AG20443 (cell line): ENCODE measurements around the gene TRAF5.
A peak's percentile ranks its signal among the peaks of the same experiment; 100 is the strongest.
"Not testable (repeated sequence)": the region's sequence is repeated elsewhere in the genome, so short reads cannot be mapped to it uniquely, and the experiment has no call there.

Source experiments
- DNase-seq: peaks from one replicate; pipeline ENCODE4 v3.0.0; 2012; ENCODE audit warnings: low spot score, mixed read lengths

Gene TRAF5

DNA sequence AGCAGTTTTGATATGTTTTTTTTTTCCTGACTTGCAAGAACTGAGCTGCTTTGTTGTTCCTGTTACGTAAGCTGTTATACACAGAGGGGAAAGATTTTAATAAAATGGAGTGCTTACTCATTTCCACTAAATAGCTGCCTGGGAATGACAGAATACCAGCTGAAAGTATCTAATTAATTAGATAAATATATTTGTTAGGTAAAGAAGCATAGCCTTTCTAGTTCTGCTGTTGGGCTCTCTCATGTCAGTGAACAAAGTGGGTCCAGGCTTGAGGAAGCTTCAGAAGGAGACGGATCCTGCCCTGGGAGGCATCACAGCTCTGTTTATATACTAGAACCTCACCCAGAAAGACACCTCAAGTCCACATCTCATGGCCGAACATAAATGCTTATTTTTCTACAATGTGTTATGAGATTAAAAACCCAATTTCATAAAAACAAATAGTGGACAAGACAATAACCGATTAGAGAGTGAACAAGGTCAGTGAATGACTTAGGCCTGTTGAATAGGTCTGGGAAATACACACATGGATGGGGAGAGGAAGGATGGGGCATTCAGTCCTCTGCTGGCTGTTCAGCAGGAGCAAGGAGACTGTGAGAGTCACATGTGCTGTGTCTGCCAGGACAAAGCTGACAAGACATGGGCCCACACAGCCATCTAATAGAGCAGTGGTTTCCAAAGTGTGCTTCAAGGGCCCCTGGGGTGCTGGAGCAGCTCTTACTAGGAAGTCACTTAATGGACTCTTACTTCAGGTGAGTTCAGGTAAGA is 20.6 kb downstream of the TRAF5 start:
- no peak for DNase-seq

DNA sequence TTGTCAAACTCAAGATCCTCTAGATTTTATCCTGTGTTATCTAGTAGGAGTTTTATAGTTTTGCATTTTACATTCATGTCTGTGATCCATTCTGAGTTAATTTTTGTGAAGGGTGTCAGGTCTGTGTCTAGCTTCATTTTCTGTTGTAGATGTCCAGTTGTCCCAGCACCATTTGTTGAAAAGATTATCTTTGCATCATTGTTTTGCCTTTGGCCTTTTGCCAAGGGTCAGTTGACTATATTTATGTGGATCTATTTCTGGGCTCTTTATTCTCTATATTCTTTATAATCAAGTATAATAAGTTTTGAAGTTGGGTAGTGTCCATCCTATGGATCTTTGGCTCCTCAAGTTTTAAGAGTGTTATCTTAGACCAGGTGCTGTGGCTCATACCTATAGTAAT is 21.9 kb downstream of the TRAF5 start:
- DNase-seq: no peak

DNA sequence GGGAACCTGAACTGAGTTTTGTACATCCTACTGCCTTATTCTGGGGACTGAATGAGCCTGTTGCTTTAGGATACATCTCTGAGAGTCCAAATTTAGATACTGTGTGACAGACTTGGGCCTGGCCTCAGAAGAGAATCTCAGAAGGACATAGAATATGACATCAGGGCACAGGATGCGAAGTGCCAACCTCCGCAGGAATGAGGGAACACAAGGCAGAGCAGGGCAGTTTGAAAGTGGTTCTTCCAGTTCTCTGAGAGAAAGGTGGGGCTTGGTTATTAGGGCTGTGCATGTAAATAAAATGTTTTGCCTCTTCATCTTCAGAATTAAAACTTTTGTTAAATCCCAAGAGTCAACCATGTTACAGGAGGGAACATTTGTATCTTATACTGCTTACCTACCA is 23.1 kb downstream of the TRAF5 start:
- DNase-seq: no peak

DNA sequence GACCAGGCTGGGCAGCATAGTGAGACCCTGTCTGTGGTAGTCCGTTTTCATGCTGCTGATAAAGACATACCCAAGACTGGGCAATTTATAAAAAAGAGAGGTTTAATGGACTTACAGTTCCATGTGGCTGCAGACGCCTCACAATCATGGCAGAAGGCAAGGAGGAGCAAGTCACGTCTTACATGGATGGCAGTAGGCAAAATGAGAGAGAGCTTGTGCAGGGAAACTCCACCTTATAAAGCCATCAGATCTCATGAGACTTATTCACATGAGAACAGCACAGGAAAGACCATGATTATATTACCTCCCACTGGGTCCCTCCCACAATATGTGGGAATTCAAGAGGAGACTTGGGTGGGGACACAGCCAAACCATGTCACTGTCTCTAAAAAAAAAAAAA is 25.4 kb downstream of the TRAF5 start:
- not testable (repeated sequence) for DNase-seq

DNA sequence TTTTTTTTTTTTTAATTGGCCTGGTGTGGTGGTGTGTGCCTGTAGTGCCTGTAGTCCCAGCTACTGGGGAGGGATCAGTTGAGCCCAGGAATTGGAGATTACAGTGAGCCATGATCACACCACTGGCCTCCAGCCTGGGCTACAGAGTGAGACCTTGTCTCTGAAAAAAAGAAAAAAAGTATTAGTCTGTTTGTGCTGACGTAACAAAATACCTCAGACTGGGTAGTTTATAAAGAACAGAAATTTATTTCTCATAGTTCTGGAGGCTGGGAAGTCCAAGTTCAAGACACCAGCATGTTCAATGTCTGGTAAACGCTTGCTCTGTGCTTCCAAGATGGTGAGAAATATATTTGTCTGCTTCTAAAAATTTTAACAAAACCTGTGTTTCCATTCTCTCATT is 25.8 kb downstream of the TRAF5 start:
- no peak for DNase-seq

DNA sequence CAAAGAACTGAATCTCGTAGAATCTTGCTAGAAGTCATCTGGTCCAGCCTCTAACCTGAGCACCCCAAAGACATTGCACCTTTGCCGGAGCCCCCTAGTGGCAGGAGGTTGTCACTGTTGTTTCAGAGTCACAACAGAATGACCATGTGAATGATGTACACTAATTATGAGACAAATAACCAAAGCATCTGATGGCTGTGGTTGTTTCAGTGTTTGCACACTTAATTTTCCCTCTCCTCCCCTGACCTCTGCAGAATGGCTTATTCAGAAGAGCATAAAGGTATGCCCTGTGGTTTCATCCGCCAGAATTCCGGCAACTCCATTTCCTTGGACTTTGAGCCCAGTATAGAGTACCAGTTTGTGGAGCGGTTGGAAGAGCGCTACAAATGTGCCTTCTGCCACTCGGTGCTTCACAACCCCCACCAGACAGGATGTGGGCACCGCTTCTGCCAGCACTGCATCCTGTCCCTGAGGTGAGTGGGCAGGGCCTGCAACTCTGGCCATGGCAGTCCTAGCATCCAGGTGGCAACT is 26.4 kb downstream of the TRAF5 start:
- no peak for DNase-seq

DNA sequence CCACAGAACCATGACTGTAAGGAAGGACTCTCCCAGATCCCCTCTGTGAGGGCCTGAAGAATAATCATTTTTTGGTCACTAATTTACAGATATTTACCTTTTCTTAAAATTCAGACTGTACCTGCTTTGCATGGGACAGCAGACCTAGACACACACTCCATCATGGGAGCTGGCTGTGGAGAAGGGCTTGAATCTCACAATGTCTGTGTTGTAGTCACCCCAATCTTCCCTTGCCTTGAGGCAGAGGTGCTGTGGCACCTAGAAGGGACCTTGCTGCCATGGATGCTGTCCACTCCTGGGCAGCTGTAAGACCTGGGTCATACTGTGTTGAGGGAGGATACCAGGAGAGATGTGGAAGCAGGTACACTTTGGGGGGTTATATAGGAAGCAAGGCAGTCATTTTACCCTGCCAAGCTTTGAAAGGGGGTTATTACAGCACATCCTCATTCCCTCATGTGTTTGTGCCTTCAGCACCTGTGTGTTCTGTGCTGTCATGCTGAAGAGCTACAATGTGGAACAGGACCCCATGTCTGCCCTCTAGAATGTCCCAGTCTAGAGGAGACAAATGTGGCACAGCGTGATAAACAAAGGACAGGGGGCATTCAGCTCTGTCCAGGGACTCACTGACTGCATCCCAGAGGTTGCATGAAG is 27.1 kb downstream of the TRAF5 start:
- no peak for DNase-seq

DNA sequence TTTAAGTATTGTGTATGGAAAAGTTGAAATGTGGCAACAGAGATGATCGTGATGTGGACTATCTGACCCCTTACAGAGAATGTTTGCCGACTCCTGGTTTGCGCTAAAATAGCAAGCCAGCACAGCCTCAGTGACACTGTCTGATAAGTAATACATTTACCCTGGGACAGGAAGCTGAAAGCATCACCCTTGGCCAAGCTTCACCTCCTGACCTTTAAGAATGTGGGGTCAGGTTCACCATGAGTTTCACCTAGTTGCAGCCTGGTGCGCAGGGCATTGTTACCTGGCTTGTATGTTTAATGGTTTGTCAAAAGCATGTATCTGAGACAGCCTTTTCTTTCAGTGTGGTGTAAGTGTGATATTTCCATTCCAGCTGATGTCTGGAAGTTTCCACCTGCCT is 29.2 kb downstream of the TRAF5 start:
- DNase-seq: no peak

DNA sequence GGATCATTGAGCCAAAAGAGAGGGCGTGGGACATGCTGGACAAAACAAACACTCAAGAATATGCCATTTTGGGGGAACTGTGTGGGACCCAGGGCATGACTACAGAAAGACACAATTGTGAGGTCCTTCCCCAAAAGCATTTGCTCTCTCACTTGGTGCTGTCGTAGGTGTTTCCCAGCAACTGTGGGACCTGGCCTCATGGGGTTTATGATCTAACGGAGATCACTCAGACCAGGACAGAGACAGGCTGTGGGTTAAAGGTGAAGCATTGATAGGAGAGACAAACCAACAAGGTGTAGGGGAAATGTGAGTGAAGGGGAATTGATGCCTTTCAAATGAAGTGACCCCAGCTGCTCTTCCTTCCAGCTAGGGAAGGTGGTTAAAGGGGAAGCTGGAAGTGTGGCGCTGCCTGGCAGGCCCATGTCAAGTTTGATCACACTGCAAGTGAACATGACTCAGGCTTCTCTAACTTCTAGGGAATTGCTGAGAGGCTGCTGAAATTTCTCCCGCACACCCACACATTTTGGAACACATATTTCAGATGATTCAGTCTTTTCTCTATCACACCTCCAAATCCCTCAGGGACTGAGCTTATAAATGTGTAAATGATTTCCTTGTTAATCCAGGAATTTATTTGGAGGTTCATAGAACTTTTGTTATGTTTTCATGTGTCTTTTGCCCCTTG is 30.2 kb downstream of the TRAF5 start:
- DNase-seq: peak; percentile 76

DNA sequence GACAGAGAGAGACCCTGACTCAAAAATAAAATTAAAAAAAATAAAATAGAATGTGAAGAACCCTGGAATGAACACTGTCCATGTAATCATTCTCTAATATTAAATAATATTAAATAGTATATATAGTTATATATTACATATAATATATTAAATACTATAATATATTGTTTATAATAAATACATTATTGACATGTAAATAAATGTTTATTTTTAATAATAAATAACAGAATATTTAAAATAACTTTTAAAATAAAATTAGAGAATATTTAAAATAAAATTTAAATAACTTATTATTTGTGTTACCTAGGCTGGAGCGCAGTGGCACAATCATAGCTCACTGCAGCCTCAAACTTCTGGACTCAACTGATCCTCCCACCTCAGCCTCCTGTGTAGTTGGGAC is 32.1 kb downstream of the TRAF5 start:
- DNase-seq: no peak

DNA sequence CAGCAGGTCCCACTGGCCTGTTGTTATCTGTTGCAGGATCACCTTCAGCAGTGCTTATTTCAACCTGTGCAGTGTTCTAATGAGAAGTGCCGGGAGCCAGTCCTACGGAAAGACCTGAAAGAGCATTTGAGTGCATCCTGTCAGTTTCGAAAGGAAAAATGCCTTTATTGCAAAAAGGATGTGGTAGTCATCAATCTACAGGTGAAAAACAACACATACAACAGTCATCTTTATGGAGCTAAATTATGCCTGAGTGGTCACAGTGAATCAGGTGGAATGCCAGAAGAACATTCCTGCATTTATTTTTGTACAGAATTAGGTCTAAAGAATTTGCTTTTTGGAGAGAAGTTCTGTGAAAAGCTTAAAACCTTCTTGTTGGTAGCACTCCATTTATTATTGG is 33.2 kb downstream of the TRAF5 start:
- DNase-seq: no peak

DNA sequence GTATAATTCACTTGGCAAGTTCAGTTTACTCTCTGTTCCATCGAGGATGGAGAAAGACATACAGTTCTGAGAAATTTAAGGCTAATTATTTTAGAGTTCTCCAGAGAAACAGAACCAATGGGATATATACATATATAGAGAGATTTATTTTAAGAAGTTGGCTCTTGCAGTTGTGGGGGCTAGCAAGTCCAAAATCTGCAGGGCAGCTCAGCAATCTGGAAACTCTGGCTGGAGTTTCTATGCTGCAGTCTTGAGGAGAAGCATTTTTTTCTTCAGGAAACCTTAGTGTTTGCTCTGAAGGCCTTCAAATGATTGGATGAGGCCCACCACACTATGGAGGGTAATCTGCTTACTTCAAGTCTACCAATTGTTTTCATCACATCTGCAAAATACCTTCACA is 34.6 kb downstream of the TRAF5 start:
- no peak for DNase-seq

DNA sequence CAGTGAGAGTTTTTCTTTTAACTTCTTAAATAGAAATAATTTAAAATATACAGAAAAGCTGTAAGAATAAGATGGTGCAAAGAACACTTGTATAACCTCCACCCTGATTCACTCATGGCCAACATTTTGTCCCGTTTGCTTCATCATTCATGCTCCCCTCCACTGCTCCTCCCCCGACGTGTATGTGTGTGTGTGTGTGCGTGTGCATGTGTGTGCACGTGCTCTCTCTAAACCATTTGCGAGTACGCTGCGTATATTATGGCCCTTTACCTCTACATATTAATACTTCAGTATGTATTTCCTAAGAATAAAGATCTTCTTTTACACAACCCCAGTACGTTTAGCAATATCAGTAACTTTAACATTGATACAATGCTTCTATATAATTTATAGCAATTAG is 43.0 kb downstream of the TRAF5 start:
- no peak for DNase-seq

DNA sequence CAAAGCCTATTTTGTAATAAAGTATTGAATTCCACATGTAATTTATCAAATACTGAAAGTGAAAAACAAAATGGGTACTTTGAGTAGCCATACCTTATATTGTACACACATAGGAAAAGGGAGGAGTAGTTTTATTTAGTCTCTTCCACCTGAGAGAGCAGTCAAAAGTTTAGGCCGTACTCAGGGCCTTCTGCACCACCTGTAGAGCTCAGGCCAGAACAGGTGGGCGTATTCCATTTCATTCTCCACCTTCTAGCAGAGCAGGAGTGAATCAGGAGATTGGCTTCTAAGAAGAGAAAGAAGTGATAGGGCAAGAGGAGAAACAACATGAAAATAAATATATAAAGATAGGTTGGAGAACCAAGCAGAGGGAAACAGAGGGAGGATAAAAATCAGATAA is 44.0 kb downstream of the TRAF5 start:
- no peak for DNase-seq

DNA sequence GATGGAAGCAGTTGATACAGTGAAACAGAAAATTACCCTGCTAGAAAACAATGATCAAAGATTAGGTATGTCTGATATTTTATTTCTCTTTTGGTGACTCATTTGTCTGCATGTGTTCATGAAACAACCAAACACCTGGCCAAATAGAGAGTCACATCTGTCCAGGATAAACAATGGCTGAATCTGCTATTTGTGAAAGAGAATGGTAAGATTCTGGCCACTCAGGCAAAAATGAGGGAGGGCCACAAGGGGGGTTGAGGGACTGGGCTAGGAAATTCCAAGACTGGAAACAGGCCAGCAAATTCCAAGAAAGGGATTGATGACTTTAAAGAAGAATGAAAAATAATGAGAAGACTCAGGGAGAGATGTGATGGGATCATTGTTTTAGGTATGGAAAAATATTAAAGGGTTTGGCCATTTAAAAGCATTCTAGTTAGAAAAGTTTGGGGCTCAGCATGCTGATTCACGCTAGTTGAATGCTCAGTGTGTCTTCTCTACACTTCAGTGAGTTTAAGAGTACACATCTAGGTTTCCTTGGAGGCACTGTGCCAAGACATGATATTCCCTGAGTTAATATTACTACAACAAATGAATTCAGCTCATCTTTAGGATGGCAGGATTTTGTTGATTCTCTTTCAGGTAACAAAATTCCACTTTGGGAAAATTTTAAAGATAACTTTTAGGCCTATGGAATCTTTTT is 44.9 kb downstream of the TRAF5 start:
- DNase-seq: no peak

DNA sequence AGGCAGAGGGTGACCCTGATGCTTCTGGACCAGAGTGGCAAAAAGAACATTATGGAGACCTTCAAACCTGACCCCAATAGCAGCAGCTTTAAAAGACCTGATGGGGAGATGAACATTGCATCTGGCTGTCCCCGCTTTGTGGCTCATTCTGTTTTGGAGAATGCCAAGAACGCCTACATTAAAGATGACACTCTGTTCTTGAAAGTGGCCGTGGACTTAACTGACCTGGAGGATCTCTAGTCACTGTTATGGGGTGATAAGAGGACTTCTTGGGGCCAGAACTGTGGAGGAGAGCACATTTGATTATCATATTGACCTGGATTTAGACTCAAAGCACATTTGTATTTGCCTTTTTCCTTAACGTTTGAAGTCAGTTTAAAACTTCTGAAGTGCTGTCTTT is 45.8 kb downstream of the TRAF5 start:
- no peak for DNase-seq

DNA sequence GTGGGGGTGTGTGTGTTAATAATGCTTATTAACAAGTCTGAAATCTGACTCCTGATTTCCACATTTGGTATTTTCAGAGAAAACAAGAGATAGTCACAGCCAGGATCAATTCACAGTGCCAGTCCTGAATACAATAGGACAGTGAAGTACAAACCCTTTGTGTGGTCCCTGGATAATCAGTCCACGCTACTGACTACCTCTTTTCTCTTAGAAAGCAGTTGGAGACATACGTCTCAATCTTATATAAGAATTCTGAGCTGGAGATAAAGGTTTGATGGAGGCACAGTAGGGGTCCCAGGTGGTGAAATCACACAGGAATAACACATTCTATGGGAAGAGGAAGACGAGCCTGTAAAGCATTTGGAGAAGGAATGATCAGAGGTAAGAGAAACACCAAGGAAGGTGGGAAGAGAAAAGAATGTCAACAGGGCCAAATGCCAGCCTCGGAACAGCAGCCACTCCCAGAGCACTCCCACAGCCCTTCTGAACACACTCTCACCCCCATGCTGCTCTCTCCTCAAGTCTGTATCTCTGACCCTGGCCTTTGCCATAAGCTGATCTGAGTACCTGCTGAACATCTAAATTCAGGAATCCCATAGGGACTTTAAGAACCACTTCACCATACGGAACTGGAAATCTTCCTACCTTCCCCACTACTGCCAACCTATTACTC is 48.6 kb downstream of the TRAF5 start:
- DNase-seq: no peak

DNA sequence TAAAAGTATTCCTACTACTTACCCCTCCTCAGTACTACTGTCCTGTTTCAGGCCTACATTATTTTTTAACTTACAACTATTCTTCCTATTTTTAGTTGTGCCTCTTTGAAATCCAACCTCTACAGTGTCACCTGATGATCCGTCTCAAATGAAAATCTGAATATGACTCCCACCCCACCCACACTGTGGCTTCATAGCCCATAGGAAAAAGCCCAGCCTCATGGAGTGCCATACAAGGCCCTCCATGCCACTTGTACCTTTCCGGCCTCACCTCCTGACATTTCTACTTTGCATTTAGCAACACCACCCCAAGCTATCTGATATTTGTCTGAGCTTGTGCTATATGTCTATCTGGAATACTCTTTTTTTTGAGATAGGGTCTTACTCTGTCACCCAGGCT is 49.3 kb downstream of the TRAF5 start:
- DNase-seq: no peak

DNA sequence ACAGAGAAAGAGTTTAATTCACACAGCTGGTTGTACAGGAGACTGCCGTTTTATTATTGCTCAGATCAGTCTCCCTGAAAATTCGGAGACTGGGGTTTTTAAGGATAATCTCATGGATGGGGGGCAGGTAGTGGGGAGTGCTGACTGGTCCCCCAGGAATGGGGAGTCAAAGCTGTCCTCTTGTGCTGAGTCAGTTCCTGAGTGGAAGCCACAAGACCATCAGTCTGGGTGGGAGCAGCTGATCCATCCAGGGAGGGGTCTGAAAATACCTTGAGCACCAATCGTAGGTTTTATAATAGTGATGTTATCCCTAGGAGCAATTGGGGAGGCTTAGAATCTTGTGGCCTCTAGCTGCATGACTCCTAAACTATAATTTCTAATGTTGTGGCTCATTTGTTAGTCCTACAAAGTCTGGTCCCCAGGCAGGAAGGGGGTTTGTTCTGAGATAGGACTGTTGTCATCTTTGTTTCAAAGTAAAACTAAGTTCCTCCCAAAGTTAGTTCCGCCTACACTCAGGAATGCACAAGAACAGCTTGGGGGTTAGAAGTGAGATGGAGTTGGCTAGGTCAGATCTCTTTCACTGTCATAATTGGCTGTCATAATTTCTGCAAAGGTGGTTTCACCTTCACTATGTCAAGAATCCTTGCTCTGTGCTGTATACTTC is 50.3 kb downstream of the TRAF5 start:
- no peak for DNase-seq

DNA sequence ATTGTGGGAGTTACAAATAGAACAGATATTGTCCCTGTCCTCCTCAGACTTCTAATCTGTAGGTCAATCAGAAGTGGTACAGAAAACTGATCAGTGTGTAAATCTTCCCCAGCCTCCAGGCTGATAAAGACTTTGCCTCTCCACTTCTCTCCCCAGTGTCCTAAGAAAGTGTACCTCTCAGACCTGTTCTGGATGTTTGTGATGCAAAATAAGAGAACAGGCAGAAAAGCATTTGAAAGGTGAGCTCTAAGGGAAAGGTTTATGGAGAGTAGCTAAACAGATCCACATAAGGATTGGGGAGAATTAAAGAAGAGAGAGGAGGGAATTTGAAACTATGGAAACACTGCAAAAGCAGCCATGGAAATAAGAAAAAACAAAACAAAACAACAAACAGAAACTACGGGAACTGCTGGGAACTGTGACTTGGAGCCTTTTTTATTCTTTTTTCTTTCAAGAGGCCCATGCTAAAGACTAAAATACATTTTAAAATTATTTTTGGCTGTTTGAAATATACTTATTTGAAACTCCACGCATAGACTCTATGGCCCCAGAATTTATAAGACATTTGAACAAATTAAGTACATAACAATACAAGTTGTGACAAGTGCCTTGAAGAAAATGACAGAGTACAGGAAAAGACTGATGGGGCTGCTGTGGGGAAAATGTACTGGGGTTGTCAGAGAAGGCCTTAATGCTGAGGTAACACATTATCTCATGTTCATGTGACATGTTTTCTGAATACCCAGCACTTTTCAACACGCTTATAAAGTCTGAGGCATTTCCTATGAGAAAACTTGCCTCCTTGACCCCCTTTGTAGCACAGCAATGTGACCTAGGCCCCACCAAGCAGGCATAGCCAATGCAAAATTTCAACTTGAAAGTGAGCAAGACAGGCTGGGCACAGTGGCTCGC is 51.2 kb downstream of the TRAF5 start:
- DNase-seq: no peak
